ENCODE measurements around the gene PKN2.

DNA sequence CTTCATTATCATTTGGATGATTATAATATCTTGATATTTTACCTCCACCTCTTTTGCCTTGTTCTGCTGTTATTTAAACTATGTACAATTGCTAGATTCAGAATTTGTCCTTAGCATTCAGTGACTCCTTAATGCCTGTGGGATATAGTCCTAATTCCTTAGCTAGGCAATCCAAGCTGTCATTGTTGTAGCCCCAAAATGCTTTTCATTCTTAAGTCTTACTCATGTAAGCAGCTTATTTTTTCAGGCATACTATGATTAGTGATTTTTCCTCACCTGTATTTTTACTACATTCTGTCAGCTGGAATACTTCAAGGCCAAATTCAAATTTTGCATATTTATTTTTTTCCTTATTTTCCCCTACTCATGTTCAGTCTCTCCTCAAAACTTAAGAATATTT, 13.4 kb downstream of the PKN2 start:
- TF ChIP-seq, protein P1, sequence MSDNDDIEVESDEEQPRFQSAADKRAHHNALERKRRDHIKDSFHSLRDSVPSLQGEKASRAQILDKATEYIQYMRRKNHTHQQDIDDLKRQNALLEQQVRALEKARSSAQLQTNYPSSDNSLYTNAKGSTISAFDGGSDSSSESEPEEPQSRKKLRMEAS (IDR thresholded peaks at IDR 0.05; ENCODE audit: low read depth, low read length), result no peak
- TF ChIP-seq, protein P2, sequence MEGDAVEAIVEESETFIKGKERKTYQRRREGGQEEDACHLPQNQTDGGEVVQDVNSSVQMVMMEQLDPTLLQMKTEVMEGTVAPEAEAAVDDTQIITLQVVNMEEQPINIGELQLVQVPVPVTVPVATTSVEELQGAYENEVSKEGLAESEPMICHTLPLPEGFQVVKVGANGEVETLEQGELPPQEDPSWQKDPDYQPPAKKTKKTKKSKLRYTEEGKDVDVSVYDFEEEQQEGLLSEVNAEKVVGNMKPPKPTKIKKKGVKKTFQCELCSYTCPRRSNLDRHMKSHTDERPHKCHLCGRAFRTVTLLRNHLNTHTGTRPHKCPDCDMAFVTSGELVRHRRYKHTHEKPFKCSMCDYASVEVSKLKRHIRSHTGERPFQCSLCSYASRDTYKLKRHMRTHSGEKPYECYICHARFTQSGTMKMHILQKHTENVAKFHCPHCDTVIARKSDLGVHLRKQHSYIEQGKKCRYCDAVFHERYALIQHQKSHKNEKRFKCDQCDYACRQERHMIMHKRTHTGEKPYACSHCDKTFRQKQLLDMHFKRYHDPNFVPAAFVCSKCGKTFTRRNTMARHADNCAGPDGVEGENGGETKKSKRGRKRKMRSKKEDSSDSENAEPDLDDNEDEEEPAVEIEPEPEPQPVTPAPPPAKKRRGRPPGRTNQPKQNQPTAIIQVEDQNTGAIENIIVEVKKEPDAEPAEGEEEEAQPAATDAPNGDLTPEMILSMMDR (IDR thresholded peaks at IDR 0.05; ENCODE audit: low read depth, low read length), result no peak
